Brain microvascular endothelial cell (primary cell): Measurements from ENCODE around the gene OR5K1.

Experiments
- DNase-seq: peaks from one replicate; pipeline ENCODE4 v3.0.0-alpha.2; 2020
- H3K27ac ChIP-seq: fragments of 250-450 bp; sonication (Bioruptor Pico); 2 replicates; pipeline ENCODE4 v1.5.1; 2020; ENCODE audit warnings: mild to moderate bottlenecking, moderate library complexity
- H3K27me3 ChIP-seq: fragments of 250-450 bp; sonication (Bioruptor Pico); replicated peaks from 2 replicates; pipeline ENCODE4 v1.5.1; 2020; ENCODE audit warnings: mild to moderate bottlenecking
- H3K36me3 ChIP-seq: fragments of 250-450 bp; sonication (Bioruptor Pico); replicated peaks from 2 replicates; pipeline ENCODE4 v1.5.1; 2020; ENCODE audit warnings: mild to moderate bottlenecking
- H3K4me3 ChIP-seq: 2 replicates; pipeline ENCODE4 v1.5.1; 2011; ENCODE audit warnings: low read depth, mild to moderate bottlenecking, control low read depth, low read length, moderate library complexity
- in situ Hi-C: cut with HindIII; loops from 2 replicates; pipeline ENCODE4 v1.10.0; 2017; ENCODE audit warnings: low sequenced_read_pairs, low pct_ligation_motif_present
- TF ChIP-seq, protein P1 (sequence below): IDR thresholded peaks from 2 replicates; pipeline ENCODE4 v1.5.1; 2011; ENCODE audit warnings: low read depth, mild to moderate bottlenecking, moderate library complexity, low read length, control low read depth, inconsistent platforms; ENCODE audit errors: missing control alignments

OR5K1 gene

DNA sequence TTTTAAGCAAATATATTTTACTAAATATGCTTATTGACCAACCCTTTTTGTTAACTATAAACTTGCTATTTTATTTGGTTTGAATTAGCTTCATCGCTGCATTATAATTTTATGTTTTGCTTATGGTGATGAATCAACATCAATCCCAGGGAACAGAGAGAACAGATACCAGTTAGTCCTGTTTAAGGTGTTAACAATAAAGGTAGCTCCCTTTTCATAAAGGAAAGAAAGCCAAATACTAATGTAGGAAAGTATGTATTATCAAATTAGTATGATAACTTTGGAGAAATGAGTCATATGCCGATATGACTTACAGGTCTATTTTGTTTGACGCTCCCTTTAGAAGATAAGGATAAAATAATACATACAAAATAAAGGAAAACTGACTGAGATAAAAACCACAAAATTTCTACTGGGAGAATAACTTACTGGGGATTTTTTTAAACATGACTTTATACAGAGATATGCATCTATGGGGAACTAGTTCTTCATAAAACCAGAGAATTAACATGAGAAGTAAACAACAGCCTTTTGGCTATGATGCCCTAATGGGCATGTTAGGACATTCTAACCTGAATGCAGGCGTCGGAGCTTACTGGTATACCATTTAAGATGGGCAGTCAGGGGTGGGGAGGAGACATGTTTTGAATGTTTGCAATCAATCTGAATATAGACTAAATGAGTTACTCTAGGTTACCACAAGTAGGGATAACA is 39.0 kb downstream of the OR5K1 start:
- H3K27me3 ChIP-seq, result no peaks in the 10 kb centered on the region
- TF ChIP-seq, protein P1, sequence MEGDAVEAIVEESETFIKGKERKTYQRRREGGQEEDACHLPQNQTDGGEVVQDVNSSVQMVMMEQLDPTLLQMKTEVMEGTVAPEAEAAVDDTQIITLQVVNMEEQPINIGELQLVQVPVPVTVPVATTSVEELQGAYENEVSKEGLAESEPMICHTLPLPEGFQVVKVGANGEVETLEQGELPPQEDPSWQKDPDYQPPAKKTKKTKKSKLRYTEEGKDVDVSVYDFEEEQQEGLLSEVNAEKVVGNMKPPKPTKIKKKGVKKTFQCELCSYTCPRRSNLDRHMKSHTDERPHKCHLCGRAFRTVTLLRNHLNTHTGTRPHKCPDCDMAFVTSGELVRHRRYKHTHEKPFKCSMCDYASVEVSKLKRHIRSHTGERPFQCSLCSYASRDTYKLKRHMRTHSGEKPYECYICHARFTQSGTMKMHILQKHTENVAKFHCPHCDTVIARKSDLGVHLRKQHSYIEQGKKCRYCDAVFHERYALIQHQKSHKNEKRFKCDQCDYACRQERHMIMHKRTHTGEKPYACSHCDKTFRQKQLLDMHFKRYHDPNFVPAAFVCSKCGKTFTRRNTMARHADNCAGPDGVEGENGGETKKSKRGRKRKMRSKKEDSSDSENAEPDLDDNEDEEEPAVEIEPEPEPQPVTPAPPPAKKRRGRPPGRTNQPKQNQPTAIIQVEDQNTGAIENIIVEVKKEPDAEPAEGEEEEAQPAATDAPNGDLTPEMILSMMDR, result no peak
- H3K4me3 ChIP-seq, result no peak overlapping the region
- DNase-seq, result no peak
- H3K27ac ChIP-seq, result no peak overlapping the region
- H3K36me3 ChIP-seq, result no peaks in the 10 kb centered on the region
- in situ Hi-C loops, result no loop called here

DNA sequence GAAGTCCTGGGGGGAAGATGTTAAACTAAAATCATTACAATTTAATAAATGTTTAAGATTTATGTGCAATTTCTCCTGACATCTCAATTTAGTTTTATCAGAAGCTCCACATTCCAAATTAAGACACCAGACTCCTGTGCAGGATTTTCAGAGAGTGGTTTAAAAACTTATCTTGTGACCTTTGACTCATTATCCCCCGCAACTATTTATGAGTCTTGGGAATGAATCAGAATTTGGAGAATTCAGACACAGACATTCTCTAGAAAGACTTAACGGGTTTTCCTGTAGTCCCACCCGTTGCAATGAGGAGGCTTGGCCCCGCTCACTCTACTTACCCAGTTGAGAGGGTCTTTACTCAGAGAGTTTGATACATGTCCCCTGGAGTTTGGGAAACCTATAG is 41.5 kb downstream of the OR5K1 start:
- TF ChIP-seq, protein P1, result no peak
- no peak for DNase-seq
- Histone ChIP-seq H3K36me3 (no peaks in the 10 kb centered on the region), H3K27me3 (no peaks in the 10 kb centered on the region), H3K4me3 (no peak overlapping the region), H3K27ac (no peak overlapping the region)
- in situ Hi-C loops, result no loop called here

DNA sequence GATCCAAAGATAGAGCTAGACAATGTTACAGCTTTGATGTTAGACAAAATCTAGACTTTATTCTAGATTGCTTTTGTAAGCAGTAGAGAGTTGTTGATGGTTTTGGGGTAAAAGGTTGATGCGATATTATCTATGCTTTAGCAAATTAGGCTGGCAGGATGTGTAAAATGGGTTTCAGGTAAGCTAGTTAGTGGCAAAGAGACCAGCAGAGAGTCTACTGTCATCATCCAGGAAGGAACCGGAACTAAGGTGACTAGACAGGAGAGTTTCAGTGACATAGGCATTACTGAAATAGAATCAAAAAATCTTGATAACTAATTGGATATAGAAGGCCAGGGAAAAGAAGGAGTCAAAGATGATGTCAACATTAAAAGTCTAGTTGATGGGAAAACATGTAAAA is 45.6 kb downstream of the OR5K1 start:
- H3K4me3 ChIP-seq, result no peak overlapping the region
- in situ Hi-C loops, result no loop called here
- TF ChIP-seq, protein P1, result no peak
- H3K27me3 ChIP-seq, result no peaks in the 10 kb centered on the region
- no peaks in the 10 kb centered on the region for H3K36me3 ChIP-seq
- H3K27ac ChIP-seq, result no peak overlapping the region
- no peak for DNase-seq

DNA sequence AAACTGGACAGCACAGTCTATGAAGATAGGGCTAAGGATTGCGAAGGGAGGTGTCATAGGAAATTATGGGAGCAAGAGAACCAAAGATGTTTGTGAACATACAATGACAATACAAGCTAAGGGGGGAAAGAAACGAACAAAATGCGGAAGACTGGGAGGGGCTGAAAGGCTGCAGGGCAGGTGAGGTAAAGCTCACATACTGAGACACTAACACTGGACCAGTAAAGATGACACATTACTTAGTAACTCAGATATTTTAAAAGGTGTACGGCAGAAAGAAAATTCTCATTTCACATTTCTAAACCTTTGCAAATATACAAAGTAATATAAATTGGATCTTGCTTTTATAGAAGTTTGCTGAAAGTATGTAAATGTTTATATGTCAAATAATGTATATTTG is 49.6 kb downstream of the OR5K1 start:
- DNase-seq, result no peak
- no peak overlapping the region for H3K27ac ChIP-seq
- H3K4me3 ChIP-seq, result no peak overlapping the region
- H3K27me3 ChIP-seq, result no peaks in the 10 kb centered on the region
- in situ Hi-C loops, result no loop called here
- H3K36me3 ChIP-seq, result peaks cover 16% of the 10 kb centered on the region
- TF ChIP-seq, protein P1, result no peak

DNA sequence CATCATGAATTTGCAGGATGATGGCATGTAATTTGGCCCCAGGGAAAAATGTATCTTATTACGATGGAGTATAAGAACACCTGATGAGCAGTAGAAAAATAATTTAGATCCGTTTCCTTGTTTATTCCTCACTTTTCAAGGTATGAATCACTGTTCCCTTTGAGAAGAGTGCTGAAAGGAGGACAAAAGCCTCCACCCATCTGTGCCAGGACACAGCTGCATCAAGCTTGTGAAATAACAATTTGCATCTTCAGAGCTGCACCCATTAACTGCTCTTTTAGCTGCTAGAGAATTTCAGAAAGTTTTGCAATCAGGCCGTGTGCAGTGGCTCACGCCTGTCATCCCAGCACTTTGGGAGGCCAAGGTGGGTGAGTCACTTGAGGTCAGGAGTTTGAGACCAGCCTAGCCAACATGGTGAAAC is 50.1 kb downstream of the OR5K1 start:
- TF ChIP-seq, protein P1, result no peak
- Histone ChIP-seq H3K27me3 (no peaks in the 10 kb centered on the region), H3K4me3 (no peak overlapping the region), H3K27ac (no peak overlapping the region), H3K36me3 (peaks cover 16% of the 10 kb centered on the region)
- DNase-seq, result peak; percentile 13
- in situ Hi-C loops, result no loop called here

DNA sequence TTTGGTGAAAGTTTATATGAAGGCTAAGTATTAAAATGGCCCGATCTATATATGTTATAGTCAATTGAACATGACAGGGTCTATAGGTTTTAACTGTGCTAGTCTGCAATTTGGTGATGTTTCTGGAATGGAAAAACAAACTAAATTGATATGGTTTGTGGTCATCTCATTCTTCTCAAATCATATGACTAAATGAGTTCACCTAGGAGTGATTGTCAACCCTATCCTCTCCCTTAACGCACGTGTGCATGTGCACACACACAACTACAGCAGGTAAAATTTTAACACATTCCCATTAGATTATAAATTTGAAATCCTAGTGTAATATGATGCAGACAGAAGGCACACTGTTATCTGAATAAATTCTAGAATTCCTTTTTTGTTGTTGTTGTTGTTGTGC is 50.7 kb downstream of the OR5K1 start:
- TF ChIP-seq, protein P1, result no peak
- Histone ChIP-seq H3K4me3 (no peak overlapping the region), H3K27me3 (no peaks in the 10 kb centered on the region), H3K27ac (no peak overlapping the region), H3K36me3 (peaks cover 20% of the 10 kb centered on the region)
- in situ Hi-C loops, result no loop called here
- DNase-seq, result no peak
